Stimulated activated CD8-positive, alpha-beta memory T cell treated with anti-CD3 and anti-CD28 coated beads, Interleukin-4, amount 100 ng/mL, for 24 hours (primary cell): ENCODE results near the gene IL18R1.

ENCODE experiments used
- DNase-seq: peaks from one replicate; pipeline ENCODE4 v3.0.0-alpha.2; 2020; ENCODE audit warnings: low read depth

The IL18R1 gene

GRCh38 chr2:102433973-102434654 is 78.5 kb downstream of the IL18R1 start:
- DNase-seq = no peak

- no peak for DNase-seq
Observed at GRCh38 chr2:102434655-102435381, 79.2 kb downstream of the IL18R1 start.

DNA sequence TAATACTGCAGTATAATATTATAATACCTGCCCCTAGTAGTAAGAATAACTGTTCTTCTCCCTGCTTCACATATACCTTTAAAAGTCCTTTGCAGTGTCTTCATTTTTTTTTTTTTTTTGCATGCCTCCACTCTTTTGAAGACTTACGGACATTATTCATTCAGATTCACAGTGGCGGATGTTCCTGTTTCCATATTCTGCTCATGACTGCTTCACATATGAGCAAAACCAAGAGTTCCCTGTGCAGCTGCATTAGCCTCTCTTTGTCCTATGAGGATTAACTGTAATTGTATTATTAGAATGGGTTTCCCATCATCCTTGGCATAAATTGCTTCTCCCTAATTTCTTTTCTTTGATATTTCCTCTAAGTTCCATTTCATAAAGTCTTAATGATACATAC is 80.1 kb downstream of the IL18R1 start:
- no peak for DNase-seq

DNA sequence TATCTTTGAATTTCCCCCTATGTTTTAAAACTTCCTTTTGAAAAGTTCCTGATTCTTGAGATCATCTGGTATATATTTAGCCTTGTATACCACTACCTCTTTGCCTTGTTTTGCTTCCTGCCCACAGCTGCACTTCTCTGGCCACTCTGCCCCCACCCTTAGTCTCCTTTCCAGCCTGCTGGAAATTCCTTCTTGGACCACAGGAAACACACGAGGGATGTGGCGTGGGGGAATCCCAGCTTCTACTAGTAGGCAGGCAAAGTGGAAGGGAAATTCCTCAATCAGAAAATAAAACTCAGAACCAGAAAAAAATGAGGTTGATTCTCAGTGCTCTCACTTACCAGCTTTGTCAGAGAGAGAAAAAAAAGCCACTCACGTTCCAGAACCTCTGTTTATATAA is 80.7 kb downstream of the IL18R1 start:
- DNase-seq = no peak

DNA sequence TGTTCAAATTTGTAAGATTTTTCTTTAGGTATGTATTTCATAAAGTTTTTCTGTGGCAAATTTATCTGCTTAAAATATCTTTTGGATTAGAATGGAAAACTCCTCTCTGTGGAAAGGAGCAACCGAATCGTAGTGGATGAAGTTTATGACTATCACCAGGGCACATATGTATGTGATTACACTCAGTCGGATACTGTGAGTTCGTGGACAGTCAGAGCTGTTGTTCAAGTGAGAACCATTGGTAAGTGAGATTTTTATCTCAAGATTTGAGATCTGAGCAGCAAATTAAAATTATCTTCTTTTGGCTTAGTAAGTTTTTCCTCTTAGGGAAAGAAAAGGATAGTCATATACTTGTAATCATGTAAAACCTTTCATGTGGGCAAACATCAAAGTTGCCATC is 81.5 kb downstream of the IL18R1 start:
- DNase-seq = no peak

GRCh38 chr2:102438111-102438510 is 82.5 kb downstream of the IL18R1 start:
- no peak for DNase-seq

GRCh38 chr2:102438578-102438977 is 83.0 kb downstream of the IL18R1 start:
- DNase-seq = no peak

DNA sequence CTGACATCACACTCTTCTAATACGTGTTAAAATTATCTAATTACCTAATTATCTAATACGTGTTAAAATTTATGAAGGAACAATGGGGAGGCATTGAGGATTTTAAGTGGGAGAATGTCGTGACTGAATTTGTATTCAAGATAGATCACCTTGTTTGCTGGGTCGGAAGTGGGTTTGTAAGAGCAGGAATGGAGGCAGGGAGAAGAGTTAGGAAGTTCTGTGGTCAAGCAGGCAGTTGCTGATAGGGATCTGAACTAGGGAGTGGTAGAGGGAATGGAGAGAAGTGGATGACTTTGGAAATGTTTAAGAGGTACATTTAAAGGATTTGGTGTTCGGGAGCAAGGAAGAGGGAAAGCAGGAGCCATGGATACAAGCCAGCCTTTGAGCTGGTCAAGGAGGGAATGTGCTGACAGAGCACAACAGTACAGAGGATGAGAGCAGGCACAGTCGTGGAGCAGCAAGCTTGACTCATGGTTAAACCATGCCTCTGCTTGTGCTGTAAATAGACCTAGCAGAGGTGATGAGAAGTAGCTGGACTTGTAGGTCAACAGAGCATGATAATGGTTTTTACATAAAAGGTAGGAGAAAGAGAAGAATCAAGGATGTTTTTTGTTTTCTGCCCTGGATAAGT is 83.6 kb downstream of the IL18R1 start:
- no peak for DNase-seq

DNA sequence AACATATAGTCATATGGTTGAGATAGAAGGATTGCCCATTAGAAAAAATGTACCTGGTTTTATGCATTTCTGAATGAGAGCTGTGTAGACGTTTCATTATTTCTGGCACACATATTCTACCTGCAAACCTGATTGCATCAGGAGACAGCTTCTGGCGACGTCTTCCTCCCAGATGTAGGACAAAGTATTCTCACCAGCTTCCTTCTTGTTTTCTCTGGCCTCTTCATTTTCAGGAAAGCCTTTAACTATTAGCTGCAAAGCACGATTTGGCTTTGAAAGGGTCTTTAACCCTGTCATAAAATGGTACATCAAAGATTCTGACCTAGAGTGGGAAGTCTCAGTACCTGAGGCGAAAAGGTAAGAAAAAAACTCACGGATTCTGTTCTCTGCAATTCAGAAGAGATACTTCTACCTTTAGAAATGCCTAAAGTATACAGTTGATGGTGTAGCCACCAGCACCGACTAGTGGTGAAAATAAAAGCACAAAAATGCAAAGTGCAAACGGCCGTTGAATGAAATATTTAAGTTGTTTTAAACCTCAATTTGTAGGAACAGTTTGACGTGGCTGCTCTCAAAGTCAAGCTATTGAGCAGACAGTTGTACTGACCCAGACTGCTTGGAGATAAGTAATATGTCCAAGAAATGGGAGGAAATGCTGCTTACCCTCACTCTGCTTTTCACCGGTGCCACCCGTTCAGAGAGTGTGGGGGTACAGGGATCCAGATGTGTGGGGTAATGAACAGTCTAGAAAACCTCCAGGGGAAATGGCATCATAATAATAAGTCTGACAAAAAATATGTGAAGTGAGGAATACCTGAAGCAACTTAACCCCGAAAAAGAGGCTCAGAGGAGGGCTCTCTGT is 87.6 kb downstream of the IL18R1 start:
- DNase-seq = peak; percentile 11

- DNase-seq = no peak
Observed at GRCh38 chr2:102444233-102444632, 88.6 kb downstream of the IL18R1 start.

- no peak for DNase-seq
Observed at GRCh38 chr2:102446936-102447335, 91.3 kb downstream of the IL18R1 start.
